EH (cell line): ENCODE measurements around the gene ZNRF2.
"Not testable (repeated sequence)": the region's sequence is repeated elsewhere in the genome, so short reads cannot be mapped to it uniquely, and the experiment has no call there.

Source experiments
- DNase-seq: peaks from one replicate; pipeline ENCODE4 v3.0.0-alpha.2; 2015; ENCODE audit warnings: low read depth

Gene ZNRF2

GRCh38 chr7:30260246-30260768, 24.1 kb upstream of the ZNRF2 start:
- DNase-seq: no peak

DNA sequence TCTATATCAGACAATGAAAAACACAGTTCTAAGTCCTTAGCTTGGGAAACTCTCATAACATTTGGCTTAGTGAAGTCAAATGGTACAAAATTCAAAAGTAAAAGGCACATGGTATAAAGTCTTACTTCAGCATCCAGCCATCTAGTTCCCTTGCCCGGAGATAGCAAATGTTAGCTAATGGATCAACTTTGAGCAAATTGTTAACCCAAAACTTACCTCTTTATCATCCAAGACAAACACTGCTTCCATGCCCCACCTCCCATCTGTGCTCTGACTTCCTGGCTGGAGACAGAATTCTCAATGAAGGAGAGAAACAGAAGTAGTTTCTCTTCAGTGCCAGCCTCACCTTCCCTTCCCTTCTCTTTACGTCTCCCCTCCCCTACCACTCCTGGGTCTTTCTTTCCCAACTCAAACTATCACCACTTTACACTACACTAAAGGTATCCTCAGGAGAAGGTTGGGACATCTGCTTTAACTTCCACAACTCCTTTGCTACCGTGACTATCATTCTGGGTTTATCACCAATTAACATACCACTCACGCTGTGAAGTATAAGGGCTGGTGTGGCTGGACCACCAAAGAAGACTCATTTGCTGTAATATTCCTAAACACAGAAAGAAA, 21.2 kb upstream of the ZNRF2 start:
- DNase-seq: no peak

DNA sequence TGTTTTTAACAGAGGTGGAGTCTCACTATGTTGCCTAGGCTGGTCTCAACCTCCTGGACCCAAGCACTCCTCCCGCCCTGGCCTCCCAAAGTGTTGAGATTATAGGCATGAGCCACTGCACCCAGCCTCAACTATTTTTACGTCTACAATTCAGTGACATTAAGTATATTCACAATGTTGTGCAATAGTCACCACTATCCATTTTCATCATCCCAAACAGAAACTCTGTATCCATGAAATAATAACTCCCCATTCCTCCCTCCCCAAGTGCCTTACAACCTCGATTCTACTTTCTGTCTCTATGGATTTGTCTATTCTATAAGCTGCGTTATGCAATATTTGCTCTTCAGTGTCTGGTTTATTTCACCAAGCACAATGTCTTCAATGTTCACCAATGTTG, 20.3 kb upstream of the ZNRF2 start:
- no peak for DNase-seq

GRCh38 chr7:30265189-30265588, 19.2 kb upstream of the ZNRF2 start:
- not testable (repeated sequence) for DNase-seq

DNA sequence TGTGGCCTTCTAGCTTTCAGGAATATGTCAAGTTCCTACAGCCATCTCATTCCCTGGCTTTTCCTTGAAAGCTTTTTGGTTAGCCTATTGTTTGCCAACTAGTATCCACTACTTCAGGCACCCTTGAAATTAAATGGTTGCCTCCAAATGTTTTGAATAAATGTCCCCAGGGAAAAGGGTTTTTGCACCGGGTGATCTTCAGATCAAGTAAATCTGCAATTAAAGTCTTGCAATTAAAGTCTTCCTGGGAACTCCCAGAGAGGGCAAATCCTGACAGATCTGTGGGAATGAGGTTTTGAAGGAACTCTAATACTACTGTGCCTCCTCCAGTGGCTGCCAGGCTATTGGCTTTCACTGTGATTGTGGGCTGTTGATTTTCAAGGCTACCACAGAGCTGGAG, 17.7 kb upstream of the ZNRF2 start:
- no peak for DNase-seq

- DNase-seq: no peak
Measured at GRCh38 chr7:30268586-30268985, 15.8 kb upstream of the ZNRF2 start.

DNA sequence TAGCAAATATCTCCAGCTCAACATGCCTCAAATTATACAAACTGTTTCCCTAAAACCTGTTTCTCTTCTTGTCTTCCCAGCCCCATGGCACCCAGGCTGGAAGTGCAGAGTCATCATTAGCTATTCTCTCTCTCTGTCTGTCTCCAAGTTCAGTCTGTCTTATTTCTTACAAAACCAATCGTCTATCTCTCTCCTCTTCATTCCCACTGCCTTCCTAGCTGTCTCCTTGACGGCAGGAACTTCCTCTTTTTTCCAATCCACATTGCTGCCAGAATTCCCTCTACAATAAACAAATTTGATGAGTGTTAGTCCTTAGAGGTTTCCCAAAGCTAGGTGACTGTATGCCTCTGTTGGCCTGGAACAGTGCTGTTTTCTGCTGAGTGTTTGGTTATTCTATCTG, 14.9 kb upstream of the ZNRF2 start:
- no peak for DNase-seq

DNA sequence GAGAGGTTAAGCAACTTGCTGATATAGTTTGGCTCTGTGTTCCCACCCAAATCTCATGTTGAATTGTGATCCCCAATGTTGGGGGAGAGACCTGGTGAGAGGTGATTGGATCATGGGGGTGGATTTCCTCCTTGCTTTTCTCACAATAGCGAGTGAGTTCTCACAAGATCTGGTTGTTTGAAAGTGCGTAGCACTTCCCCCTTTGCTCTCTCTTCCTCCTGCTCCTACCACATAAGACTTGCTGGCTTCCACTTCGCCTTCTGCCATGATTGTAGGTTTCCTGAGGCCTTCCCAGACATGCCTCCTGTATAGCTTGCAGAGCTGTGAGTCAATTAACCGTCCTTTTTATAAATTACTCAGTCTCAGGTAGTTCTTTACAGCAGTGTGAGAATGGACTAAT, 13.5 kb upstream of the ZNRF2 start:
- DNase-seq: no peak

GRCh38 chr7:30272126-30272525, 12.3 kb upstream of the ZNRF2 start:
- no peak for DNase-seq

DNA sequence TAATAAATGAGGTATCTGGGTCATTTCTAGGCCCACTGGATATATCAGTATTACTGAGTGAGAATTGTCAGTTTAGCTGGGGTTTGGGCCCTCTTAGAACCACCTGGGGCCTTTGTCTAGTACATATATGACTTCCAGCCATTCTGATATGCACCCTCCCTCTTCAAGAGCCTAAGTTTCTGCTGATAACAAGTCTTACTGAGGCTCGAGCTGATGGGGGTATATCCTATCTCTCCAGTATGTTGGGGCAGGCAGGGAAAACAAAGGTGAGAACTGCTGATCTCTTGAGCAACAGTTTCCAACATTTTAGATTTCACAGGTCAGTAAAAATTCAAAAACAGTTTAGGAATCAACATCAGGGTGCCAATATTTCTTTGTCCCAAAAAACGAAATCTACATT, 10.8 kb upstream of the ZNRF2 start:
- no peak for DNase-seq

GRCh38 chr7:30274641-30275040, 9.8 kb upstream of the ZNRF2 start:
- DNase-seq: no peak

- DNase-seq: peak; percentile 63
Measured at GRCh38 chr7:30276203-30276900, 8.0 kb upstream of the ZNRF2 start.

DNA sequence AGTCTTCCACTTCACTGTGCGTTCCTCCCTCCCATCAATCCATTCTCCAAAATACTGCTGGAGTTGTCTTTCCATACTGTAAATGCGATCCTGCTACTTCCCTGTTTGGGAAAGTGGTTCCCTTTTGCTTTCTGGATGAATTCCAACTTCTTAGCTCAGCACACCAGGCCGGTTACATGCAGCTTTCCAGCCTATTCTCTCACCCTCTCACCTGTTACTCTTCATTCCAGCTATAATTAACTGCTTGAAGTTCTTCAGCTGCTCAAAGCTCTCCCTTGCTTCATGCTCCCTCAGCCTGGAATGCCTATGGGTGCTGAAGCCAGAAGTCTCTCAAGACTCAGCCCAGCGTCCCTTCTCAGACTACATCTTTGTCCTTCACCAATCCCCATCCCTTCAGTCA, 6.0 kb upstream of the ZNRF2 start:
- DNase-seq: no peak

DNA sequence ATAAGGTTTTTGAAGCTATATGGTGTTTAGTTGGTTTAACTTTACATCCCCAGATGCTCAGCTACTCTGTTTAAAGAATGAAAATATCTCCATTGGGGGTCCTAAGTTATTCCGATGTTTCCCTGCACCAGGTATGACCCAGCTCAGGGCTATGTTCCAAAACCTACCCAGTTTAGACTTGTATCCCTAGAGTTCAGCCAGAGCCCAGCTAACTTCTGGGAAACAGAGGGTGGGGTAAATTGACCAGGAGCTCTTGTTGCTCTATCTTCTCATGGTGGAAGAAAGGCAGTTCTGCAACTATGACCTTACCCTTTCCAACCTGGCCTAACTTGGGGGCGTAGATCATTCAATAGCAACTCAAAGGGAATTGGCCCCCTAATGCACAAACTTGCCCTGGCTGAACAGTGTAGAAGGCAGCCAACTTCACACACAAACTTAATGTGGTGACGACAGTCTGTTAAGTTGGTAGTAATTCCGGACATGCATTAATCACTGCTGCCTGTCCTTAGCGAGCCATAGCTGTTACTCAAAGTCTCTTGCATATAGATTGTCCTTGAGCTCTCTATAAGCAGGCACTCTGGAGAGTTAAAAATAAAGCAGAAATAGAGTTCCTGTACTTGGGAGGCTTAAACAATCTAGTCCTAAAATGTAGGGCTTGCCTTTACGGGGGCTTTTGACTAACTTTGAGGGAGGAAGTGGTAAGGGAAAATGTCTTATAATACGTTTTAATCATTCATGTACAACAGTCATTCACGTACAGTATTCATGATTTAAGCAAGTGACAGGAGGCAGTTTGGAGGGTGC, 5.3 kb upstream of the ZNRF2 start:
- peak; percentile 23 for DNase-seq

GRCh38 chr7:30279653-30279904, 4.8 kb upstream of the ZNRF2 start:
- DNase-seq: no peak

DNA sequence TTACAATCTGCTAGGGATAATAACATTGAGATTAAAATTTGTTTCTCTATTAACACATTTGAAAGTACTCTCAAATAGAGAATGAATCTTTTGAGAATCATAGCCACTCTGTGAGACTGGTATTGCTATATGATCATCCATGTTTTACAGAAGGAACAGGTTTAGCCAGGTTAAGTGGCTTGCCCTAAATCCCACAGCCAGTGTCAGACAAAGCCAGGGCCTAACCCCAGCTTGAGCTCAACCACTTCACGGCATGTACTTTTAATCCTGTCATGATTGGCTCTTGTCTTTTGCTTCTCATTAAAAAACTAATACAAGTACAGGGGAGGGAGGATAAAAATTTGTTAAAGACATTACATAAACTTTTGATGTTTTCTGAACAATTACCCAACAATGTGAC, 3.8 kb upstream of the ZNRF2 start:
- DNase-seq: no peak

GRCh38 chr7:30281263-30281662, 3.1 kb upstream of the ZNRF2 start:
- no peak for DNase-seq

DNA sequence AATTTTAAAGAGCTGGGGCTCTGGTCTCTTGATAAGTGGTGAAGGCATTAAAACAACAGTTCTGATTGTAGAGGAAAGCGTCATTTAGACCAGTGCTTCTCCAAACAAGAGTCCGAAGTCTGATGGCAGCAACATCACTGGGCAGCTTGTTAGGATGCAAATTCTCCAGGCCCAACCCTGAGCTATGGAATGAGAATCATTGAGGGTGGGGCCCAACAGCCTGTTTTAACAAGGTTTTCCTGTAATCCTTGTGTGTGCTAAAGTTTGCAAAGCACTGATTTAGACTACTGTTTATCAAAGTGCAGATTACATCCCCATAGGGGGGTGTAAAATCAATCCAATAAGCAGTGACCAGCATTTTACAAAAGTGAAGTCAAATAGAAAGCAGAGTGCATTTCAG, 2.6 kb upstream of the ZNRF2 start:
- DNase-seq: no peak

- DNase-seq: no peak
Measured at GRCh38 chr7:30282735-30283134, 1.7 kb upstream of the ZNRF2 start.

- DNase-seq: peak; percentile 43
Measured at GRCh38 chr7:30285067-30285535, 704 bp downstream of the ZNRF2 start.

- peak; percentile 62 for DNase-seq
Measured at GRCh38 chr7:30285536-30286284, 1.3 kb downstream of the ZNRF2 start.

DNA sequence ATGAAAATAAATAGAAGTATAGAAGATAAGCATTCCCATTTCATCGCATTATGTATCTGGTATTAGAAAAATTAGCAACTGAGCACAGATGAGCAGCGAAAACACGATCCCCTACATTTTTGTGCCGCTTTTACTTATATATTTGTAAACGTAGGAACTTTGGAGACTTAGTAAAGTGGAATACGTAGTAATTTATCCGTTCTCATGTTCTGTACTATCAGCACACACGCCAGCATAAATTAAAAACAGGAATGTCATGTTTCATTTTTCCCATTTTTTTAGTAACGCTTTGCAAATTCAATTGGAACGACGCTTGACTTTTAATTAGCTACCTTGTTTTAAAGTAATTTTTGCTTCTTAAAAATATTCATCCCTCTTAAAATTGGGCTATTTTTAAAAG, 2.4 kb downstream of the ZNRF2 start:
- no peak for DNase-seq
